GDM1 (cell line): ENCODE results near the gene LYST.
"Not testable (repeated sequence)": the region's sequence is repeated elsewhere in the genome, so short reads cannot be mapped to it uniquely, and the experiment has no call there.

Experiments
- DNase-seq: peaks from one replicate; lab custom pipeline; 2025; lab: John Stamatoyannopoulos, UW

LYST gene

GRCh38 chr1:235857756-235858155 is 8.9 kb downstream of the LYST start:
- no peak for DNase-seq

GRCh38 chr1:235855811-235856429 is 10.8 kb downstream of the LYST start:
- no peak for DNase-seq

- no peak for DNase-seq
Observed at GRCh38 chr1:235854347-235854746, 12.4 kb downstream of the LYST start.

- DNase-seq, result no peak
Observed at GRCh38 chr1:235853653-235854052, 13.1 kb downstream of the LYST start.

- no peak for DNase-seq
Observed at GRCh38 chr1:235852887-235853286, 13.8 kb downstream of the LYST start.

GRCh38 chr1:235851939-235852338 is 14.8 kb downstream of the LYST start:
- DNase-seq, result peak; percentile 21

GRCh38 chr1:235848251-235848650 is 18.5 kb downstream of the LYST start:
- DNase-seq, result not testable (repeated sequence)

- DNase-seq, result not testable (repeated sequence)
Observed at GRCh38 chr1:235845656-235846107, 21.0 kb downstream of the LYST start.

- DNase-seq, result no peak
Observed at GRCh38 chr1:235844776-235845175, 21.9 kb downstream of the LYST start.

GRCh38 chr1:235843461-235843961 is 23.2 kb downstream of the LYST start:
- no peak for DNase-seq

- no peak for DNase-seq
Observed at GRCh38 chr1:235841938-235842545, 24.7 kb downstream of the LYST start.

GRCh38 chr1:235838021-235838420 is 28.7 kb downstream of the LYST start:
- no peak for DNase-seq

- no peak for DNase-seq
Observed at GRCh38 chr1:235835226-235835625, 31.5 kb downstream of the LYST start.

GRCh38 chr1:235834620-235835019 is 32.1 kb downstream of the LYST start:
- DNase-seq, result no peak

GRCh38 chr1:235832011-235832410 is 34.7 kb downstream of the LYST start:
- no peak for DNase-seq

- peak; percentile 8 for DNase-seq
Observed at GRCh38 chr1:235831148-235831547, 35.6 kb downstream of the LYST start.

- DNase-seq, result no peak
Observed at GRCh38 chr1:235826102-235826854, 40.4 kb downstream of the LYST start.

GRCh38 chr1:235825229-235825628 is 41.5 kb downstream of the LYST start:
- DNase-seq, result no peak

- DNase-seq, result no peak
Observed at GRCh38 chr1:235823684-235824083, 43.0 kb downstream of the LYST start.

- DNase-seq, result no peak
Observed at GRCh38 chr1:235822685-235823084, 44.0 kb downstream of the LYST start.

GRCh38 chr1:235821361-235821981 is 45.2 kb downstream of the LYST start:
- no peak for DNase-seq

- DNase-seq, result no peak
Observed at GRCh38 chr1:235820061-235820460, 46.6 kb downstream of the LYST start.
